H9 (cell line): ENCODE measurements around the gene CTCFL. TPM values are rescaled to one million over a fixed set of nuclear protein-coding genes. Genes with fewer than 3 reads are reported as not detected.

Source experiments
- DNase-seq: peaks from one replicate; pipeline ENCODE4 v3.0.0-alpha.2; 2017
- H2AFZ ChIP-seq: one replicate; pipeline ENCODE4 v1.6.1; 2013; ENCODE audit warnings: mild to moderate bottlenecking, low read length, control low read depth, moderate library complexity
- H2AK5ac ChIP-seq: 2 replicates; pipeline ENCODE4 v1.6.1; 2013; ENCODE audit warnings: low read length, control low read depth, mixed read lengths; ENCODE audit not compliant: insufficient read length
- H2BK120ac ChIP-seq: one replicate; pipeline ENCODE4 v1.6.1; 2013; ENCODE audit warnings: low read depth, mild to moderate bottlenecking, low read length, control low read depth, inconsistent platforms; ENCODE audit not compliant: poor library complexity, severe bottlenecking
- H2BK12ac ChIP-seq: 2 replicates; pipeline ENCODE4 v1.6.1; 2013; ENCODE audit warnings: low read length, control low read depth, mixed read lengths, low read depth; ENCODE audit not compliant: insufficient read length
- H2BK15ac ChIP-seq: 2 replicates; pipeline ENCODE4 v1.6.1; 2013; ENCODE audit warnings: low read depth, low read length, control low read depth
- H2BK20ac ChIP-seq: one replicate; pipeline ENCODE4 v1.6.1; 2013; ENCODE audit warnings: low read depth, mild to moderate bottlenecking, low read length, control low read depth, inconsistent platforms; ENCODE audit not compliant: poor library complexity, severe bottlenecking
- H2BK5ac ChIP-seq: 2 replicates; pipeline ENCODE4 v1.6.1; 2013; ENCODE audit warnings: low read length, control low read depth, mixed read lengths; ENCODE audit not compliant: insufficient read length
- H3K14ac ChIP-seq: 2 replicates; pipeline ENCODE4 v1.6.1; 2013; ENCODE audit warnings: low read length, control low read depth; ENCODE audit not compliant: insufficient read depth
- H3K18ac ChIP-seq: 2 replicates; pipeline ENCODE4 v1.6.1; 2013; ENCODE audit warnings: low read depth, mild to moderate bottlenecking, mixed read lengths, low read length, control low read depth; ENCODE audit not compliant: insufficient read length
- H3K23ac ChIP-seq: 2 replicates; pipeline ENCODE4 v1.6.1; 2013; ENCODE audit warnings: low read length, control low read depth, mixed read lengths, low read depth; ENCODE audit not compliant: insufficient read length
- H3K23me2 ChIP-seq: 2 replicates; pipeline ENCODE4 v1.6.1; 2013; ENCODE audit warnings: low read depth, mild to moderate bottlenecking, mixed read lengths, low read length, control low read depth; ENCODE audit not compliant: insufficient read length, poor library complexity, severe bottlenecking
- H3K27ac ChIP-seq: 2 replicates; pipeline ENCODE4 v1.5.1; 2013; ENCODE audit warnings: low read length, control low read depth, mixed read lengths, low read depth; ENCODE audit not compliant: insufficient read length
- H3K27me3 ChIP-seq: 2 replicates; pipeline ENCODE4 v1.6.1; 2013; ENCODE audit warnings: low read length, control low read depth, inconsistent platforms; ENCODE audit not compliant: insufficient read depth
- H3K4ac ChIP-seq: 2 replicates; pipeline ENCODE4 v1.6.1; 2013; ENCODE audit warnings: low read depth, mild to moderate bottlenecking, control low read depth, inconsistent platforms, low read length, moderate library complexity
- H3K4me1 ChIP-seq: 2 replicates; pipeline ENCODE4 v1.6.1; 2013; ENCODE audit warnings: low read length, control low read depth, inconsistent platforms; ENCODE audit not compliant: insufficient read depth
- H3K4me2 ChIP-seq: 2 replicates; pipeline ENCODE4 v1.6.1; 2013; ENCODE audit warnings: low read length, control low read depth, mixed read lengths; ENCODE audit not compliant: insufficient read length, insufficient read depth
- H3K56ac ChIP-seq: 2 replicates; pipeline ENCODE4 v1.6.1; 2013; ENCODE audit warnings: low read depth, mild to moderate bottlenecking, mixed read lengths, low read length, control low read depth; ENCODE audit not compliant: insufficient read length
- H3K79me1 ChIP-seq: 2 replicates; pipeline ENCODE4 v1.6.1; 2013; ENCODE audit warnings: low read depth, mild to moderate bottlenecking, moderate library complexity, low read length, control low read depth, inconsistent platforms; ENCODE audit not compliant: insufficient read depth, poor library complexity, severe bottlenecking
- H3K79me2 ChIP-seq: 2 replicates; pipeline ENCODE4 v1.6.1; 2013; ENCODE audit warnings: low read length, control low read depth, inconsistent platforms; ENCODE audit not compliant: insufficient read depth
- H3K9ac ChIP-seq: 2 replicates; pipeline ENCODE4 v1.6.1; 2013; ENCODE audit warnings: low read length, control low read depth, mixed read lengths; ENCODE audit not compliant: insufficient read length; ENCODE audit errors: extremely low read depth
- H3K9me3 ChIP-seq: one replicate; pipeline ENCODE4 v1.6.1; 2013; ENCODE audit warnings: low read depth, low read length, inconsistent platforms; ENCODE audit not compliant: control insufficient read depth
- H3T11ph ChIP-seq: one replicate; pipeline ENCODE4 v1.6.1; 2013; ENCODE audit warnings: mild to moderate bottlenecking, low read length, control low read depth, inconsistent platforms
- H4K20me1 ChIP-seq: one replicate; pipeline ENCODE4 v1.6.1; 2013; ENCODE audit not compliant: control insufficient read depth, insufficient read length, insufficient read depth
- H4K5ac ChIP-seq: 2 replicates; pipeline ENCODE4 v1.6.1; 2013; ENCODE audit warnings: low read depth, mild to moderate bottlenecking, mixed read lengths, low read length, control low read depth; ENCODE audit not compliant: insufficient read length
- H4K8ac ChIP-seq: replicated peaks from 2 replicates; pipeline ENCODE4 v1.6.1; 2013; ENCODE audit warnings: low read length, control low read depth, mixed read lengths, low read depth; ENCODE audit not compliant: insufficient read length
- H4K91ac ChIP-seq: 2 replicates; pipeline ENCODE4 v1.6.1; 2013; ENCODE audit warnings: low read depth, mild to moderate bottlenecking, moderate library complexity, mixed read lengths, low read length, control low read depth; ENCODE audit not compliant: insufficient read length
- H3K27ac Mint-ChIP-seq, 3 experiments: 2 replicates in 2 of 3; 3 replicates in 1 of 3; pipeline ENCODE4 v1.8.0; 2020 to 2021; ENCODE audit warnings: mixed read lengths in 3 of 3, mild to moderate bottlenecking in 1 of 3, moderate library complexity in 1 of 3
- H3K27me3 Mint-ChIP-seq: 2 replicates; pipeline ENCODE4 v1.8.0; 2021; ENCODE audit warnings: low read depth, mild to moderate bottlenecking, moderate library complexity, mixed read lengths
- H3K36me3 Mint-ChIP-seq, 3 experiments: 2 replicates in 2 of 3; 3 replicates in 1 of 3; pipeline ENCODE4 v1.8.0; 2020 to 2021; ENCODE audit warnings: low read depth in 3 of 3, mixed read lengths in 3 of 3; ENCODE audit not compliant: insufficient read depth in 1 of 3
- H3K4me1 Mint-ChIP-seq, 2 experiments: 2 replicates each; pipeline ENCODE4 v1.8.0; 2020; ENCODE audit warnings: mixed read lengths in 2 of 2
- H3K4me3 Mint-ChIP-seq, 2 experiments: 2 replicates in 1 of 2; 3 replicates in 1 of 2; pipeline ENCODE4 v1.8.0; 2020 to 2021; ENCODE audit warnings: mild to moderate bottlenecking in 2 of 2, mixed read lengths in 2 of 2, moderate library complexity in 1 of 2
- H3K9me3 Mint-ChIP-seq, 2 experiments: 2 replicates in 1 of 2; 3 replicates in 1 of 2; pipeline ENCODE4 v1.8.0; 2020; ENCODE audit warnings: mild to moderate bottlenecking in 2 of 2, mixed read lengths in 2 of 2, moderate library complexity in 1 of 2
- WGBS: extraction: QIAGEN DNeasy Blood & Tissue Kit; methylation state at CpG from one replicate; pipeline ENCODE4 v1.1.7; 2013; ENCODE audit warnings: missing lambda C conversion rate, low lambda C conversion rate, mixed read lengths; ENCODE audit not compliant: insufficient read length; ENCODE audit errors: extremely low coverage; 5-methylcytosine and 5-hydroxymethylcytosine counted together
- total RNA-seq: library from RNA; stranded (reverse); gene quantifications from 2 replicates; pipeline ENCODE4 v1.2.1, GENCODE V29; 2021
- TF ChIP-seq, protein P1 (sequence below): fragments of 200-600 bp; sonication (generic); conservative IDR thresholded peaks from 3 replicates; pipeline ENCODE4 v1.8.0; 2021; ENCODE audit warnings: antibody characterized with exemption, mild to moderate bottlenecking

Gene CTCFL
- total RNA-seq, 1 experiment from 2014 or later, result 0.90 TPM

DNA sequence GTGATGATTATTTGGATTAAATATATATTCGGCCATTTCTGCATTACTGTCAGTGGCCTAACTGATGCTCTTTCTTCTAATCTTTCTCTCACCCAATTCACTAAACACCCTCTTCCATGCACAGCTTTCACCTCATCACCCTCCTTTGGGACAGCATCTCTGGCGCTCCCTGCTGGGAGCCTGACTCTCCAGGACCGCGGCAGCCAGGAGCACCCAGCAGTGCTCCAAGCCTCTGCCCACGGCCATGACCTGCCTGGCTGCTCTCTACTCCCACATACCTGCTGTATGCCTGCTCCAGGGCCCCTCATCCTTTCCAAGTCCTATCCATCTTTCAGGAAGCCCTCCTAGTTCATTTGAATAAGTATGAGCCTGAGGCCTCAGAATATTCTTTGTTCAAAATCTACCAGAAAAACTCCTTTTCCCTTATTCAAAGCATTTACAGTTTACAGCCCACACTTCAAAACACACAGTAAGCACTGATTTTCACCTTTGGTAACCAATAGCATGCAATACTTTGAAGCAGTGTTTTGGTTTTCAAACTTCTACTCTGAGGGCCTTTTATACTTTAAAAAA is 15.2 kb downstream of the CTCFL start:
- H2BK15ac ChIP-seq, result no peak overlapping the region
- H4K20me1 ChIP-seq, result no peaks in the 10 kb centered on the region
- peaks cover 6% of the 10 kb centered on the region; the same call in 1 of the 2 replicates for H3K4me1 ChIP-seq
- no peaks in the 10 kb centered on the region for H3K79me2 ChIP-seq
- no peaks in the 10 kb centered on the region for H3K79me1 ChIP-seq
- Mint-ChIP-seq H3K9me3 (no peaks in the 10 kb centered on the region), H3K36me3 (no peaks in the 10 kb centered on the region), H3K4me3 (no peak overlapping the region), H3K27ac (no peak overlapping the region), H3K27me3 (peaks cover 2% of the 10 kb centered on the region; the same call in 1 of the 2 replicates), H3K4me1 (peaks cover 37 to 40% of the 10 kb centered on the region in 2 experiments)
- H4K91ac ChIP-seq, result no peak overlapping the region
- no peak overlapping the region for H3K14ac ChIP-seq
- H4K5ac ChIP-seq, result no peak overlapping the region
- no peak overlapping the region for H2BK120ac ChIP-seq
- no peak overlapping the region for H3K18ac ChIP-seq
- no peak overlapping the region for H2BK12ac ChIP-seq
- no peaks in the 10 kb centered on the region for H3K9me3 ChIP-seq
- no peak overlapping the region for H3K9ac ChIP-seq
- H2AK5ac ChIP-seq, result no peak overlapping the region
- H3K4ac ChIP-seq, result no peak overlapping the region
- H3K4me2 ChIP-seq, result no peak overlapping the region
- DNase-seq, result peak; percentile 43
- TF ChIP-seq, protein P1, sequence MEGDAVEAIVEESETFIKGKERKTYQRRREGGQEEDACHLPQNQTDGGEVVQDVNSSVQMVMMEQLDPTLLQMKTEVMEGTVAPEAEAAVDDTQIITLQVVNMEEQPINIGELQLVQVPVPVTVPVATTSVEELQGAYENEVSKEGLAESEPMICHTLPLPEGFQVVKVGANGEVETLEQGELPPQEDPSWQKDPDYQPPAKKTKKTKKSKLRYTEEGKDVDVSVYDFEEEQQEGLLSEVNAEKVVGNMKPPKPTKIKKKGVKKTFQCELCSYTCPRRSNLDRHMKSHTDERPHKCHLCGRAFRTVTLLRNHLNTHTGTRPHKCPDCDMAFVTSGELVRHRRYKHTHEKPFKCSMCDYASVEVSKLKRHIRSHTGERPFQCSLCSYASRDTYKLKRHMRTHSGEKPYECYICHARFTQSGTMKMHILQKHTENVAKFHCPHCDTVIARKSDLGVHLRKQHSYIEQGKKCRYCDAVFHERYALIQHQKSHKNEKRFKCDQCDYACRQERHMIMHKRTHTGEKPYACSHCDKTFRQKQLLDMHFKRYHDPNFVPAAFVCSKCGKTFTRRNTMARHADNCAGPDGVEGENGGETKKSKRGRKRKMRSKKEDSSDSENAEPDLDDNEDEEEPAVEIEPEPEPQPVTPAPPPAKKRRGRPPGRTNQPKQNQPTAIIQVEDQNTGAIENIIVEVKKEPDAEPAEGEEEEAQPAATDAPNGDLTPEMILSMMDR, result peak; percentile 52; the same call in 2 of the 3 replicates
- H2AFZ ChIP-seq, result no peak overlapping the region
- no peak overlapping the region for H3T11ph ChIP-seq
- no CpG with 5 or more reads among the region's 5 CpGs for WGBS
- no peak overlapping the region for H3K23ac ChIP-seq
- H3K27ac ChIP-seq, result no peak overlapping the region
- H4K8ac ChIP-seq, result no peak overlapping the region
- H3K23me2 ChIP-seq, result no peaks in the 10 kb centered on the region
- no peak overlapping the region for H2BK5ac ChIP-seq
- H3K27me3 ChIP-seq, result no peaks in the 10 kb centered on the region
- no peak overlapping the region for H2BK20ac ChIP-seq
- no peak overlapping the region for H3K56ac ChIP-seq
